NOMO-1 treated with dmso at 0.1 percent for 144 hours (cell line): ENCODE data around the gene CCDC192.
A peak's percentile ranks its signal among the peaks of the same experiment; 100 is the strongest.

Experiments
- DNase-seq: peaks from one replicate; lab custom pipeline; 2025; ENCODE audit not compliant: unreplicated experiment; lab: John Stamatoyannopoulos, UW

The CCDC192 gene

GRCh38 chr5:127872494-127872893 is 169.3 kb downstream of the CCDC192 start:
- no peak for DNase-seq

GRCh38 chr5:127875235-127876021 is 172.2 kb downstream of the CCDC192 start:
- peak; percentile 51 for DNase-seq

- no peak for DNase-seq
Measured at GRCh38 chr5:127876384-127876783, 173.2 kb downstream of the CCDC192 start.

GRCh38 chr5:127878174-127878750 is 175.1 kb downstream of the CCDC192 start:
- DNase-seq = no peak

- no peak for DNase-seq
Measured at GRCh38 chr5:127884416-127884815, 181.2 kb downstream of the CCDC192 start.

DNA sequence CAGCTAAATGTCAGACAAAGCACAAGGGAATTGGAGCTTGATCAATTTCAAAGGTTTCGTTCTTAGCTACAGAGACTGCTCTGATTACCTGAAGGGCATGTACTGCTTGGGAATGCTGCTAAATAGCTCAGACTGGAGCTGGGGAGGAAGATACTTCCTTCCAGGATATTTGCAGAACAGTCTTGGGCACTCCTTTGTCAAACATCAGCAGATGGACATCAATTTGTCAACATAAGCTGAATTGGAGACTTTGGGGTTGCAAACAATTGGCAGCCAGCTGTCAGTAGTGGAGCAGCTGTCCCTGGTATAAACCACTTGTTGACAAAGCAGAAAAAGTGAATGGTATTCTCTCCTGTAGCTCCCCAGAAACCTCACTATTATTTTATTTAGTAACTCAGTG is 182.0 kb downstream of the CCDC192 start:
- no peak for DNase-seq

- DNase-seq = no peak
Measured at GRCh38 chr5:127886081-127886480, 182.9 kb downstream of the CCDC192 start.

- DNase-seq = no peak
Measured at GRCh38 chr5:127887282-127887681, 184.1 kb downstream of the CCDC192 start.

GRCh38 chr5:127891942-127892341 is 188.8 kb downstream of the CCDC192 start:
- DNase-seq = no peak

DNA sequence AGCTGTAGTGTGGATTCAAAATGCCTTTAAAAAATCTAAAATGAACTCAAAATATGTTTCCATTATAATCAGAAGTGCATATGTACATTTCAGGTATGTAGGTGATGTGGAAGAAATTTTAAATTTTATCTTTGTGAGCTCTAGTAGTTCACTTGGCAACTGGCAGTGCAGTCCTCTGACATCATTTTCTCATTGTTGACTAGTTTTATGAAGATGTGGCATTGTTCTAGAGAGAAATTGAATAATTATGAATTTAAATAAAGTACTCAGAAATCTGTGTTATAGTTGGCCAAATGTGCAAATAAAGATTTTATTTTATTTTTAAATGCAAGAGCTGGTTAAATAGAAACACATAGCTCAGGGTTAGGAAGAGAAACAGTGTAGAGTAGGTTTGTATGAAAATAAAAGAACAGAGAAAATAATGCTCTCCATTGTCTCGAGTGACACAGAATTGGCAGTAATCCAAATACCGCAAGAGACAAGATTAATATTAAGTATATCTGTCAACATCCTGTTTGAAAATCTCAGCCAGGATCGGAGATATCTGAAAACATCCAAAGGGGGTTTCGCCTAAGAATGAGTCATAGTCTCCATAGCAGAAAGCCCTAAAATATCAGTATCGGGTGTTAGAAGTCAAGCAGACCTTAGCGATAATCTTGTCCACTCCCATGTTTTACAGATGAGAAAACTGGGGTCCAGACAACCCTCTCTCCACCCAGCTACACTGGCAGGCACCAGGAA is 189.4 kb downstream of the CCDC192 start:
- no peak for DNase-seq

DNA sequence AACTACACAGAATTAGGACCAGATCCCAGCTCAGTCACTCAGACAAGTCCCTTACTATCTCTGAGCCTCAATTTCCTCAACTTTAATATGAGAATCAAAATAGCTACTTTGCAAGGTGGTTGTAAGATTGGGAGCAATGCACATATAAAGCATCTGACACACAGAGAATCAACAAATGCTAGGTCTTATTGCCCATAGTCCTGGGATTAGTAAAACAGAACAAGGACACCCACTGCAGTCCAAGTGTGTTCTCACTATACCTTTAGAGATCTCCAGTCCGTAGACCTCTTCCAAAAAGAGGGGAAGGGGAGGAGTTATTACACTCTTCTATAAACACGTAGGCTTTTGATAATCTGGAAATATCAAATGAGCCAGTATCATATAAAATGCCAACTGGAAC is 190.0 kb downstream of the CCDC192 start:
- DNase-seq = no peak

GRCh38 chr5:127894461-127894860 is 191.3 kb downstream of the CCDC192 start:
- DNase-seq = no peak

DNA sequence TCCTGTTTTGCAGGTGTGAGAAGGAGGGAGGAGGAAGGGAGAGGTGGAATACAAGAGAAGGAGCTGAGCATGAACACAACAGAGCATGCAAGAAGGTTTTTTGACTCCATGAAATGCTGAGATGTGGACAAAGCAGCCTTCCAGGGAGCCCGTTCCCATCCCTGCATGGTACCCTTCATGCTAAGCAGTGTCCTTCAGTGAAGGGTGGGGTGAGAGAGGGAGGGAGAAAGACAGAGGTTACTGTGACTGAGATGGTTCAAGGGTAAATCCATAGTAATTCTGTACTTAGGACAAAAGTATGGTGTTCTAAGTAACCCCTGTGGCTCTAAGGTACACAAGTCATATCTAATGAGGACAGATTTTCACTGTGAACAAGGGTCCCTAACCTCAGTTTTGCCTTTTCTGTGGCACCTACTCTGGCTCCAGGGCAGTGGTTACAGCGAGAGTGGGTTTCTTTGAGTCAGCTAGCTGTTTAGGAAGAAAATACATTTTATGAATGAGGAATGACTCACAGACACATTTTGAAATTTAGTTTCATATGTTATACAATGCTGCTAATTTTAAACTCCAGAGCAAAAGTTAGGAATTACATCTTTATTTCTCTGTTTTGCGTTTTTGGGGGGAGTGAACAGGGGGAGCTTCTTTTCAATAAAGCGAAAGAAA is 195.5 kb downstream of the CCDC192 start:
- DNase-seq = no peak

GRCh38 chr5:127899214-127899610 is 196.0 kb downstream of the CCDC192 start:
- DNase-seq = no peak

GRCh38 chr5:127906562-127907204 is 203.5 kb downstream of the CCDC192 start:
- DNase-seq = no peak

DNA sequence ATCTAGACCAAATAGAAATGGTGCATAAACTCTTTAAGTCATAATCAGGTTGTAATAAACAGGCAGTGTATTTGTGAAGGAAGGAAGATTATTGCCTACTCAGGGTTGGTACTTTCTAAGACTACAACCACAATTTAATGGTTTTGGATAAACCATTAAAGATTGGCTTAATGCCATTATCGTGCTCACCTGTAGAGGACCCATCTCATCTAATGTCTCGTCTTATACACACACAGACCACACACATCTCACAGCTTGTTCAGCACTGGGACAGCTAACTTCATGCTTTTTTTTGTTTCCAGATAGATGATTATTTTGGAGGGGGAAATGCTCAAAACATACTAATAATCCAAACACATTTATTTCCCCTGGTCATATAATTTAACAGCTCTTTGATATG is 204.7 kb downstream of the CCDC192 start:
- no peak for DNase-seq

GRCh38 chr5:127909066-127909465 is 205.9 kb downstream of the CCDC192 start:
- no peak for DNase-seq

DNA sequence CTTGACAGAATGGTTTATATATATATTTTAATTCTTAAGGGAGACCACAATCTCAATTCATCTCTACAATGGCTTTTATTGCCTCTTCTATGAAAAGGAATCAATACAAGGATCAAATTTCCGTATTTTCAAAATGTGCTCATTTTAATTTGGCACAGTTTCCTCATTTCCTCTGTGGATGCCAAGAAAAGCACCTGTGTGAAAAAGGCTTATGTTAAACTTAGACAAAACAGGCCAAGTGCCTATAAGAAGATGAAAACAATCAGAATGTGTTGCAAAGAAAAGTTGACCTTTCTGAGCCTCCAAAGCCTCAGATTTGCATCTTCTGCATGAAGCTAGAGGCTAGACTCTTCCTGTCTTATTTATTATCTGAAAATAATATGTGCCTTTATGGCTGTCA is 206.6 kb downstream of the CCDC192 start:
- no peak for DNase-seq

DNA sequence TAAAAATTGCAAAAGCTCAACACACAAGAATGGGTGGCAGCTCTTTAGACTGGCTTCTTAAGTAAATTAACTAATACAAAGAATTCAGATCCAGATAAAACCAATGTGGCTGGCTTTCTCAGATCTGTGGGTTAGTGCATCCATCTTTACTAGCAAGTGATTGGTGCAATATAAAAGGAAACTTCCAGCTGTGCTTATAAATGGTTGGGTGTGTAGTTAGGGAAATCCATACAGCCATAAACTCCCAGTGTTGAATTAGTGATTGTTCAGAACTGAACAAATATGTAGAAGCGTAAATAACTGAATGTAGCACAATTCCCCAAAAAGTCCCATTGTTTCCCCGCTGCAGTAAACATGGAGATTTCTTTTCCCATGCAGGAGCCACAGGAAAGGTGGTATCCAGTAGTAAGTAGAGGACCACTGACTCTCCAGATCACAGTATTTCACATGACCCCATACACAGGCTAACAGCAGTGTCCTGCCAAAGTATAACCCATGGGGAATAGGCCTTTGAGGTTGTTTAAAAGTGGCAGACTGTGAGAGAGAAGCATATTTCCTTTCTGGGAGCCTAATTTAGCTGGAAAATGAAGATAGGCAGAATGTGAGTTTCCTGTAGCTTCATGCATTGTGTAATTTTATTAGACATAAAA is 207.2 kb downstream of the CCDC192 start:
- DNase-seq = no peak

- DNase-seq = no peak
Measured at GRCh38 chr5:127911619-127912018, 208.4 kb downstream of the CCDC192 start.

- DNase-seq = no peak
Measured at GRCh38 chr5:127912411-127912810, 209.2 kb downstream of the CCDC192 start.
